ENCODE results near the gene FAM124B. TPM values are rescaled to one million over a fixed set of nuclear protein-coding genes. Genes with fewer than 3 reads are reported as not detected.

FAM124B gene
- total and polyA plus RNA-seq, 2 experiments from 2014 or later = 0.17 TPM; not detected in 1

- Histone ChIP-seq H3K4me2 (no peak overlapping the region), H3K4me1 (ENCODE audit: insufficient read depth) (no peaks in the 10 kb centered on the region), H3K27ac (no peak overlapping the region), H4K20me1 (ENCODE audit: insufficient read depth, poor library complexity, severe bottlenecking) (no peaks in the 10 kb centered on the region), H3K27me3 (no peaks in the 10 kb centered on the region), H2AFZ (no peak overlapping the region), H3K9me3 (ENCODE audit: low read depth) (no peaks in the 10 kb centered on the region), H3K36me3 (replicated peaks; ENCODE audit: insufficient read depth, low read depth) (no peaks in the 10 kb centered on the region), H3K9me2 (replicated peaks; ENCODE audit: insufficient read depth) (no peaks in the 10 kb centered on the region), H3K4me3 (no peak overlapping the region), H3K79me2 (no peaks in the 10 kb centered on the region)
- WGBS (ENCODE audit: low lambda C conversion rate, missing lambda C conversion rate) = 83% methylated on average over 6 of the region's 6 CpGs
- no peak for DNase-seq (ENCODE audit: low spot score)
- no peak for TF ChIP-seq EZH2 (IDR thresholded peaks at IDR 0.05; ENCODE audit: borderline replicate concordance)
- no peak for TF ChIP-seq EZH2phosphoT487 (IDR thresholded peaks at IDR 0.05; ENCODE audit: low read depth, severe bottlenecking, unreplicated experiment)
- TF ChIP-seq CTCF (IDR thresholded peaks at IDR 0.05; ENCODE audit: poor library complexity) = no peak
Observed at GRCh38 chr2:224381521-224382279, 20.2 kb downstream of the FAM124B start.

- 92% methylated on average over 1 of the region's 1 CpG for WGBS (ENCODE audit: low lambda C conversion rate, missing lambda C conversion rate)
Observed at GRCh38 chr2:224379986-224380385, 21.9 kb downstream of the FAM124B start.

GRCh38 chr2:224379172-224379571, 22.7 kb downstream of the FAM124B start:
- H3K36me3 ChIP-seq (replicated peaks; ENCODE audit: insufficient read depth, low read depth) = no peaks in the 10 kb centered on the region
- no peak overlapping the region for H3K4me2 ChIP-seq
- no peaks in the 10 kb centered on the region for H3K79me2 ChIP-seq
- WGBS (ENCODE audit: low lambda C conversion rate, missing lambda C conversion rate) = 74% methylated on average over 4 of the region's 4 CpGs
- no peak for TF ChIP-seq CTCF (IDR thresholded peaks at IDR 0.05; ENCODE audit: poor library complexity)
- no peak for TF ChIP-seq EZH2 (IDR thresholded peaks at IDR 0.05; ENCODE audit: borderline replicate concordance)
- no peak for TF ChIP-seq EZH2phosphoT487 (IDR thresholded peaks at IDR 0.05; ENCODE audit: low read depth, severe bottlenecking, unreplicated experiment)
- no peak overlapping the region for H3K4me3 ChIP-seq
- H3K27ac ChIP-seq = no peak overlapping the region
- no peak for DNase-seq (ENCODE audit: low spot score)
- H4K20me1 ChIP-seq (ENCODE audit: insufficient read depth, poor library complexity, severe bottlenecking) = no peaks in the 10 kb centered on the region
- no peaks in the 10 kb centered on the region for H3K4me1 ChIP-seq (ENCODE audit: insufficient read depth)
- no peak overlapping the region for H2AFZ ChIP-seq
- H3K27me3 ChIP-seq = no peaks in the 10 kb centered on the region
- H3K9me2 ChIP-seq (replicated peaks; ENCODE audit: insufficient read depth) = no peaks in the 10 kb centered on the region
- no peaks in the 10 kb centered on the region for H3K9me3 ChIP-seq (ENCODE audit: low read depth)

More at GRCh38 chr2:224379986-224380385, 21.9 kb downstream of the FAM124B start:
- Histone ChIP-seq H3K27ac (no peak overlapping the region), H2AFZ (no peak overlapping the region), H3K79me2 (no peaks in the 10 kb centered on the region), H3K27me3 (no peaks in the 10 kb centered on the region), H3K4me2 (no peak overlapping the region), H3K4me3 (no peak overlapping the region), H4K20me1 (ENCODE audit: insufficient read depth, poor library complexity, severe bottlenecking) (no peaks in the 10 kb centered on the region), H3K9me3 (ENCODE audit: low read depth) (no peaks in the 10 kb centered on the region), H3K9me2 (replicated peaks; ENCODE audit: insufficient read depth) (no peaks in the 10 kb centered on the region), H3K36me3 (replicated peaks; ENCODE audit: insufficient read depth, low read depth) (no peaks in the 10 kb centered on the region), H3K4me1 (ENCODE audit: insufficient read depth) (no peaks in the 10 kb centered on the region)
- TF ChIP-seq EZH2 (IDR thresholded peaks at IDR 0.05; ENCODE audit: borderline replicate concordance) (no peak), CTCF (IDR thresholded peaks at IDR 0.05; ENCODE audit: poor library complexity) (no peak), EZH2phosphoT487 (IDR thresholded peaks at IDR 0.05; ENCODE audit: low read depth, severe bottlenecking, unreplicated experiment) (no peak)
- DNase-seq (ENCODE audit: low spot score) = no peak
